GM19328 (cell line): ENCODE data around the gene NLGN4X.
"Not testable (repeated sequence)": the region's sequence is repeated elsewhere in the genome, so short reads cannot be mapped to it uniquely, and the experiment has no call there.

Experiments
- ATAC-seq: cut with Tn5 transposase; IDR thresholded peaks from one replicate; pipeline ENCODE4 v1.9.1; 2021; ENCODE audit warnings: mild to moderate bottlenecking, moderate library complexity; ENCODE audit not compliant: unreplicated experiment

The NLGN4X gene

DNA sequence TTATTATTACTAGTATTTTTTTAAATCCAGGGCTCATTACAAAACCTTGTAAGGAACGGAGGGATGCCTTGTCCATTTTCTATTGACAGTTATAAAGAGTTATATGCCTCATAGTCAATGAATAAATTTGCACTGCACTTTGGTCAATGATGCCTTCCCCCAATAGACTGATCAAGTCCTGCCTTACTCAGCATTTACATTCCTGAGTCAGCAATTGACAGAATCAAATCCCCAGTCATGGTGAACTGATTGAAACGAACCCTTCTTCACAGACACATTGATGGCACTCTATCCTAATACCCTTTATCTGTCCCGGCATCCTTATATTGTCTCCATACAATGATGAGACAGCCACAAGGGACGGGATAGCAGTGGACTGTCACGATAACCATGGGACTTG is 213.2 kb downstream of the NLGN4X start:
- no peak for ATAC-seq

DNA sequence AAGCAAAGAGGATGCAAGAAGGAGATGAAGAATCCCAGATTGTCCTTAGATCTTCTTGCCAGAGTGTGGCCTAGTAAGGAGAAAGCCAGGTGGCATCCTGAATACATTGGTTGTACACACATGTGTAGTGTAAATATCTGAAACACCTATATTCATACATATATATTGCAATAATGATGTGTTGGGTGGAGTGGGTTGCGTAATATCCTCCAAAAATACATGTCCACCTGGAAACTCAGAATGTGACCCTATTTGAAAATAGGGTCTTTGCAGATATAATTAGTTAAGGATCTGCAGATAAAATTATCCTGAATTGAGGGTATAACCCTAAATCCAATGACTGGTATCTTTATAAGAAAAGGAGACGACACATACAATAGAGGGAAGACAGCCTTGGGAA is 216.3 kb downstream of the NLGN4X start:
- ATAC-seq = no peak

DNA sequence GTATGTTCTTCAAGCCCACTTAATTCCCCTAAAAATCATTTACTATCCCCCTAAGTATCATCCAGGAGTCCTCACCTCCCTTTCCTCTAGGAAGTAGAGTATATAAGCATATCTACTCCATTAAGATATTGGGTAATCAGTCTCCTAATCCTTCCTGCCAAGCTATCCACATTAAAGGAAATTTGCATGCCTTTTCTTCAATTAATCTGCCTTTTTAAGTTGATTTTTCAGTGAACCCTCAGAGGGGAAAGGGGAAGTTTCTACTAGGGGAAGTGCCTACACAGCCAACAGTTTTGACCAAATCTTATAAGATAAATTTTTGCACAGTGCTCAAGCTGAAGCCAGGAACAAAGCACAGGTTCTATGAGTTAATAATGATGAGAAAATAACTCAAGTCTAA is 222.8 kb downstream of the NLGN4X start:
- ATAC-seq = no peak

GRCh38 chrX:6004529-6004928 is 224.1 kb downstream of the NLGN4X start:
- ATAC-seq = no peak

DNA sequence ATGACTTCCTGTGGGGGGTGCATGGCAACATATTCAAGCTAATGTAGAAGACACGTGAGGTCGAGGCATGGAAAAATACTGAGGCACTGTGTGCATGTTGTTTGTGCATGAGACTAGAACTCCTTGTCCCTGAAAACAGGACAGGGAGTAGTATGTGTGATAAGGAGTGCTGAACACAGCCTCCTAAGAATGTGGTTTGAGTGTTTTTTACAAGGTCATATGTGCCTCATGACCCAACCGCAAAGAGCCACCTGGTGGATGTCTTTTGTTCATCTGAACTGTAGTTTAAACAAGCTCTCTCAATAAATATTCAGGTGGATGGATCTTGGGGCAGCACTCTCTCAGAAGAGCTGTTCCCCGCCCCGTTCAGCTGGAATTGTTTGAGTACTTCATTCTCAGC is 226.6 kb downstream of the NLGN4X start:
- ATAC-seq = no peak

DNA sequence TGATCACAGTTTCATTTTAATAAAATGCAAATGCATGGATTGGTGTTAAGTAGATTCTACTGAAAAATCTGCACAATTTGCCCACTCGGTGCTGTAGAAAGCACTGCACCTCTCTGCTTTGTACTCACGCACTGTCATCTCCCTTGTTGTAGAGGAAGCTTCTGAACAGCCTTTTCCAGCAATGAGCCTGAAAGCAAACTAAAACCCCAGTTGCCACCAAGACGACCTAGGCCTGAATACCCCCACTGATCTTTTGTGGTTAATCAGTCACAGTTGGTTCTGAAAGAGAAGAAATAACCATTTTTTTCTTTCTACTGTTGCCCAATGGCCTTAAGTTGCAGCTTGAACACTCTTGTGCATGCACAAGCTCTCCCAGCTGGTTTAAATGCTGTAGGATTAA is 229.8 kb downstream of the NLGN4X start:
- no peak for ATAC-seq

DNA sequence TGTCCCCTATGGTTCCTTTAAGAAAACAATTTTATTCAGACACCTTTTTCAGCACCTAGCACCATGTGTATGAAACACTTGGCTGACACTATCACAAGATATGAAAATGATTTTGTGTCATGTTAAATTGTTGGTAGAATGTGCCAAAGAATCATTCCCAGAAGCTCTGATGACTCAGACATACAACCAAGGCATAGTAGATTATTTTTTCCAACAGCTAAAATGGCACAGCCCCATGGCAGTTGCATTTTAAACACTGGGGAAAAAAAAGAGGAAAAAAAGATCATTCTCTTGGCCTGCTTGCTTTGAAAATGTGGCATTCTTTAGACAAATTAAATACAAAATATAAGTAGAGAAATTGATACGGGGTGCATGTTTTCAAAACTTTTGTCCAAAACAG is 230.2 kb downstream of the NLGN4X start:
- no peak for ATAC-seq

DNA sequence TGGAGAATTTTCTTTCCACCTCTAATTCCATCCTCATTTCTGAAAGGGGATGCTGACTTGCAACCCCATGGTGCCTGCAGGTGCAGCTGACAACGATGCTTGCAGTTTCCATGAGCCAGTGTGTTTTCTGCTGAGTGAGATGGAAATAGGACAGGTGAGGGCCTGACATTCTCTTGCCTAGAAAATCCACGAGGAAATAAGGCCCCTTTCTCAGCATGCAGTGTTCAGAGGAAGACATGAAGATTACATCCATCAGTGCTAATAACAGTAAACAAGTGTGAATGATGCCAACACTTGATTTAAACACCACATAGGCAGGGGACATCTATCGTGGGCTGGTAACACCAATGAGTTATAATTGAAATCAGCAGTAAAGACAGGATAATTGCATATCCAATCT is 237.3 kb downstream of the NLGN4X start:
- no peak for ATAC-seq

DNA sequence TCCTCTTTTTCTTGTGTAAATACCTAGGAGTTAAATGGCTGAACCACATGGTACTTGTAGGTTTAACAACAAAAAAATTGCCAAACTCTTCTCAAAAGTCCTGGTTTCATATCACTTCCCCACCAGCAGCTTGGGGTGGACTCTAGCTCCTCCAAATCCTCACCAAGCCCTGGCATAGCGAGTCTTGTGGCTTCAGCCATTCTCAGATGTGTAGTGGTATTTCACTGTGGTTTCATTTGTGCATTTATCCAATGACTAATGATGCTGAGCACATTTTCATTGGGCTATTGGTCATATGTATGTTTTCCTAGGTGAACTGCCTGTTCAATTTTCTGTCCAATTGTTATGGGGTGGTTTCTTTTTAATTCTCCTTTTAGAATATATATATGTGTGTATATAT is 249.3 kb downstream of the NLGN4X start:
- ATAC-seq = no peak

GRCh38 chrX:5976332-5976731 is 252.3 kb downstream of the NLGN4X start:
- no peak for ATAC-seq

DNA sequence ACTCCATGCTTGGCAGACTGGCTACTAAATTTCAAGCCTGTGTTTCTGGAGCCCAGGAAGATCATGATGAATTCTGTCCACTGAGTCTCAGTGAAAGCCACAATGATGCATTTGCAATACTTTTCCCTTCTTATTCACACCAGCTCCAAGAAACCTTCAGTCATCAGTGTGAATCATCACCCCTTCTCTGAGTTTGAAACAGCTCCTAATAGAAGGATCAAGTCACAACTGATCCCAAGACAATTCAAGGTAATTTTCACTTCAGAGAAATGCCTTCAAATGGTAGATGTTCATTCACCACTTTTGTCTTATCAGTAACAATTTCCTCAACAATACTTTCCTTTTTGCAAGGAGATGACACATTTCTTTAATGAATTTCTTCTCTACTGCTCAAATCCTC is 257.4 kb downstream of the NLGN4X start:
- ATAC-seq = no peak

GRCh38 chrX:5965406-5965805 is 263.3 kb downstream of the NLGN4X start:
- ATAC-seq = no peak

- no peak for ATAC-seq
These were observed 269.4 kb downstream of the NLGN4X start for GRCh38 chrX:5959286-5959685.

DNA sequence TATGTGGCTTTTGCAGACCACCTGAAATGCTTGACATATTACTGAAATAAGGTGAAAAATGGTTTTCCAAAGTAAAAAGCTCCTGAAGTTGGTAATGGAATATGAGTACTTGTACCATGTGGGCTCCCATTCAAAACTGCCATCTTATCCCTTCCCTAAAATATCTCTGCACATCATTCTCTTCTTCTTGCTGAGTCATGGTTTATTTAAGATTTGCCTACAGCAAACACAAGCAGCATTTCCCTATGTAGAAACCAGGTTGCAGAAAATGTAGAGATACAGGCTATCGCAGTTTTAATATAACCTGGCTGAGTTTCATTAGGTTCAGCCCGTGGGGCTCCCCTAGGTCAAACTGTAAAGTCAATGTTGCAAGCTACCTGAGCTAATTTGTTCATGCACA is 270.1 kb downstream of the NLGN4X start:
- no peak for ATAC-seq

DNA sequence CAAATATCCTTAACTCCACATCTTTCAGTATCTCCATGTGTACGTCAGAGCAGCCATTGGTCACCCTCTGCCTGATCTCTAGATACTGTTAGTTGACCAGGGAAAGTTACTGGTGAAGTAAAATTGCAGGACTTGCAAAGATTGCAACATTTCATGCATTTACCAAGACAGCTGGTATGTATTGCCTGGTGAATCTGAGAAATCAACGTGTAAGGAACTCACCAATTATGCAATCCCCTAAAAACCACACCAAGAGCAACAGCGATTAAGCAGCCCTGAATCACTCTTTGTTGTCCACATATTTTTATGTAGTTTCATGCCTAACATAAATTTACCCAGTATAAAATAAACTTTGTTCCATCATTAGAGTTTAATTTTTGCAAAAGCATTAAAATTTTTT is 271.2 kb downstream of the NLGN4X start:
- no peak for ATAC-seq

DNA sequence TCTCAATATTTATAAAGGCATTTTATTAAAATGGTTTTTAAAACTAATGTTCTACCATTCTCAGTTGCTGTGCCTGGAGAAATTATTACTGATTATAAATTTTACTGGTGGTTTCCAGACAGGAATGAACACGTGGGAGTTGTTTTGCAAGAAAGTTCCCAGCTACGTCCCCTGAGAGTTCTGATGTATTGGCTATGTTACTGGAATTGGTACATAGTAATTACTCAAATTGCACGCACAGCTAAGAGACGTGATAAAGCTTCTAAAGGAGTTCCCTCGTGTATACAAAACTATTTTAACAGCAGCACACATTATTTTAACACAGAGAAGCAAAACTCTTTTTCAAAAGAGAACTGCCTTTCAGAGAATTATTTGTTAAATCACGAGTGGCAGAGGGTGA is 292.2 kb downstream of the NLGN4X start:
- ATAC-seq = no peak

DNA sequence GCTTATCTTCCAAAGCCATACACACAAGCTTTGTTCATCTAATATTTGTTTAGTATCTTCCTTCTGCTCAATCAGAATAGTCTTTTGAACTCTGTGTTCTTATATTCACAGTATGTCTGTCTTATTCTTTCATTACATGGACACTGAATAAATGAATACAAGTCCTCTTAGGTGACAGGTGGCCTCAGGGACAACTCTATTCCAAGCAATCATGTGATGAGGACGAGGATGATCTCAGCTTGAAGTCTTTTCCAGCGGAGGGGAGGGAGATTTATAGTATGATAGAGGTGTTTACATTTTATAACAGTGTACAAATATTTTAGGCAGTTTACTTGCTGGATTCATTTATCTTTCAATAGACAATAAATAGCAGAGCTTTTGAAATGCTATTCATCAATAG is 300.4 kb downstream of the NLGN4X start:
- ATAC-seq = no peak

GRCh38 chrX:5916945-5917344 is 311.7 kb downstream of the NLGN4X start:
- ATAC-seq = no peak

DNA sequence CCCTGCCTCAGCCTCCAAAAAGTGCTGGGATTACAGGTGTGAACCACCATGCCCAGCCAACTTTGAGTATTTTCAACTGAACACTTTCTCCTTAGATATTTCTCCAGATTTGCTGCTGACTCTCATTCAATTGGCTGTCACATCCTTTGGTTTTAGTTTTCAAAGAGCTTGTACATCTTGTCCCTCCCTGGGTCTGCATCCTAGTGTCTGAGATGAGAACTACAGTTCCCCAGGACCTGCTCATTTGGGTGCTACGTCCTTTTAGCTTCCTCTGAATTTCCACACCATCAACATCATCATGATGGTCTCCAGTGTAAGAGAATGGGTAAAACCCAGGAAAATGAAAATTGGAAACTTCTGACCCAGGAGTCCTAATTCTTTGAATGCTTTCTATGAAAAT is 312.9 kb downstream of the NLGN4X start:
- no peak for ATAC-seq

GRCh38 chrX:5907207-5907606 is 321.5 kb downstream of the NLGN4X start:
- no peak for ATAC-seq

DNA sequence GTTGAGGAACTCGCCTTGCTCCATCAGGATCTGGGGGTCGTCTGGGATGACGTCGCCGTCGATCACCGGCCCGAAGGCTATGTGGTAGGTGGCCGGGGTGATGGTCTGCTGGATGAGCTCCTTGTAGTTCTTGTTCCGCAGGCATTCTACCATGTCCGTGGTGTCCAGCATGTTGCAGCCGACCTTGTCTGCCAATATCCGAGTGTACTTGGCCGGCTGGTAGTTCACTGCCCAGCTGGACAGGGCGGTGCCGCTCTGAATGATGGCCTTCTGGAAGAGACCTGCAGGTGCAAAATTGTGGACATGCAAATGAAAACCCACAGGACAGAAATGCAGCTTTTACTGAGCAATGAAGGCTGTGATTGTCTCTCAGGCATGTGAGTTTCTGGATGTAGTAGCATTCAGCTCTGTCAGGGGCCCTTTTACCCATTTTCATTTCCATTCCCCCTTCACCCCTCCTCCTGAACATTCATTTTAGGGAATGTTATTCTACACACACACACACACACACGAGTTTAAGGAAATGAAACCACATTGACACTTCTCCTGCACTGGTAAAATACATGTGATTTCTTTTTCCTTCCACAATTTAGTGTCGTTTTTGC is 325.0 kb downstream of the NLGN4X start:
- ATAC-seq = not testable (repeated sequence)

- no peak for ATAC-seq
These were observed 330.2 kb downstream of the NLGN4X start for GRCh38 chrX:5898463-5898862.

- ATAC-seq = no peak
These were observed 337.3 kb downstream of the NLGN4X start for GRCh38 chrX:5891378-5891777.
